ENCODE measurements around the gene SARDH.

Gene SARDH

GRCh38 chr9:133656211-133657119 lies 81.7 kb downstream of the SARDH start:
- DNase-seq (ENCODE audit: insufficient read length, low spot score) (no peak), FAIRE-seq (no peak)

- FAIRE-seq = no peak
- DNase-seq (ENCODE audit: insufficient read length, low spot score) = no peak
These were observed 82.5 kb downstream of the SARDH start for GRCh38 chr9:133655701-133656100.

GRCh38 chr9:133654736-133655657 lies 83.2 kb downstream of the SARDH start:
- FAIRE-seq (no peak), DNase-seq (ENCODE audit: insufficient read length, low spot score) (no peak)

GRCh38 chr9:133653638-133654037 lies 84.5 kb downstream of the SARDH start:
- no peak for FAIRE-seq
- no peak for DNase-seq (ENCODE audit: insufficient read length, low spot score)

GRCh38 chr9:133650026-133650425 lies 88.1 kb downstream of the SARDH start:
- FAIRE-seq (no peak), DNase-seq (ENCODE audit: insufficient read length, low spot score) (no peak)

- DNase-seq (ENCODE audit: insufficient read length, low spot score) (no peak), FAIRE-seq (no peak)
These were observed 89.0 kb downstream of the SARDH start for GRCh38 chr9:133649194-133649593.

GRCh38 chr9:133647765-133648469 lies 90.2 kb downstream of the SARDH start:
- FAIRE-seq = no peak

GRCh38 chr9:133647148-133647547 lies 91.0 kb downstream of the SARDH start:
- FAIRE-seq (no peak), DNase-seq (ENCODE audit: insufficient read length, low spot score) (no peak)

More at GRCh38 chr9:133647765-133648469, 90.2 kb downstream of the SARDH start:
- no peak for DNase-seq (ENCODE audit: insufficient read length, low spot score)

GRCh38 chr9:133645021-133645765 lies 93.0 kb downstream of the SARDH start:
- no peak for FAIRE-seq
- no peak for DNase-seq (ENCODE audit: insufficient read length, low spot score)

- no peak for DNase-seq (ENCODE audit: insufficient read length, low spot score)
- FAIRE-seq = no peak
These were observed 94.0 kb downstream of the SARDH start for GRCh38 chr9:133643978-133644760.

- DNase-seq (ENCODE audit: insufficient read length, low spot score) (no peak), FAIRE-seq (no peak)
These were observed 94.8 kb downstream of the SARDH start for GRCh38 chr9:133643362-133643755.

- FAIRE-seq (no peak), DNase-seq (ENCODE audit: insufficient read length, low spot score) (no peak)
These were observed 95.3 kb downstream of the SARDH start for GRCh38 chr9:133642708-133643361.

GRCh38 chr9:133641861-133642595 lies 96.1 kb downstream of the SARDH start:
- DNase-seq (ENCODE audit: insufficient read length, low spot score) = no peak
- FAIRE-seq = no peak

GRCh38 chr9:133641396-133641655 lies 96.8 kb downstream of the SARDH start:
- DNase-seq (ENCODE audit: insufficient read length, low spot score) (no peak), FAIRE-seq (no peak)

- FAIRE-seq (no peak), DNase-seq (ENCODE audit: insufficient read length, low spot score) (no peak)
These were observed 97.4 kb downstream of the SARDH start for GRCh38 chr9:133640580-133641395.

- DNase-seq (ENCODE audit: insufficient read length, low spot score) = no peak
- FAIRE-seq = no peak
These were observed 98.0 kb downstream of the SARDH start for GRCh38 chr9:133640160-133640559.

GRCh38 chr9:133639613-133640012 lies 98.5 kb downstream of the SARDH start:
- DNase-seq (ENCODE audit: insufficient read length, low spot score) (no peak), FAIRE-seq (no peak)

- DNase-seq (ENCODE audit: insufficient read length, low spot score) = no peak
- FAIRE-seq = no peak
These were observed 99.4 kb downstream of the SARDH start for GRCh38 chr9:133638711-133639110.

All from GM19239 (cell line).